Renal cortex interstitium (tissue), 15 donors: Measurements from ENCODE around the gene FMNL3. TPM values are rescaled to one million over a fixed set of nuclear protein-coding genes. Genes with fewer than 3 reads are reported as not detected.
A peak's percentile ranks its signal among the peaks of the same experiment; 100 is the strongest.
"Not testable (repeated sequence)": the region's sequence is repeated elsewhere in the genome, so short reads cannot be mapped to it uniquely, and the experiment has no call there.

ENCODE experiments used
- DNase-seq, 11 donors: peaks; one replicate each; pipeline ENCODE4 v3.0.0-alpha.2; 2013; ENCODE audit warnings: low read depth in 9 of 11, low spot score in 4 of 11; ENCODE audit errors: extremely low read depth in 1 of 11
- long read RNA-seq, 16 experiments: transcript quantifications; one replicate each; lab custom pipeline, GENCODE V29; 2026
- polyA plus RNA-seq, 3 donors: library from polyadenylated mRNA; unstranded; fragments of 120-200 nt; gene quantifications; one replicate each; pipeline ENCODE4 v1.2.1, GENCODE V29; 2013; ENCODE audit not compliant: insufficient read length in 3 of 3

FMNL3 gene
- polyA plus RNA-seq = 10 to 100 TPM; 35.6 to 43.0 (median 35.7) TPM
- long read RNA-seq, donor 1, full-length matches to known transcripts = 1 of 7 reads
- long read RNA-seq, donor 1, partial matches to known transcripts = 6 of 7 reads
- long read RNA-seq, donor 1, other reads (novel, unspliced or antisense) = 0 of 7 reads
- long read RNA-seq, donor 2, partial matches to known transcripts = 241 of 338 reads
- long read RNA-seq, donor 2, other reads (novel, unspliced or antisense) = 97 of 338 reads
- long read RNA-seq, donor 3, partial matches to known transcripts = 10 of 10 reads
- long read RNA-seq, donor 3, other reads (novel, unspliced or antisense) = 0 of 10 reads
- long read RNA-seq, donor 4, full-length matches to known transcripts = 1 of 8 reads
- long read RNA-seq, donor 4, partial matches to known transcripts = 7 of 8 reads
- long read RNA-seq, donor 4, other reads (novel, unspliced or antisense) = 0 of 8 reads
- long read RNA-seq, donor 5 = 0 reads
- long read RNA-seq, donor 6, partial matches to known transcripts = 182 of 323 reads
- long read RNA-seq, donor 6, other reads (novel, unspliced or antisense) = 141 of 323 reads
- long read RNA-seq, donor 7, partial matches to known transcripts = 456 of 462 reads
- long read RNA-seq, donor 7, other reads (novel, unspliced or antisense) = 5 of 462 reads
- long read RNA-seq, donor 8, partial matches to known transcripts = 417 of 735 reads
- long read RNA-seq, donor 8, other reads (novel, unspliced or antisense) = 318 of 735 reads
- long read RNA-seq, donor 9, full-length matches to known transcripts = 1 of 10 reads
- long read RNA-seq, donor 9, partial matches to known transcripts = 9 of 10 reads
- long read RNA-seq, donor 9, other reads (novel, unspliced or antisense) = 0 of 10 reads
- long read RNA-seq, donor 10 = 0 reads
- long read RNA-seq, donor 11, partial matches to known transcripts = 8 of 8 reads
- long read RNA-seq, donor 11, other reads (novel, unspliced or antisense) = 0 of 8 reads
- long read RNA-seq, donor 12 = 0 reads
- long read RNA-seq, donor 13 = 0 reads
- long read RNA-seq, donor 14, partial matches to known transcripts = 1,766 of 1,780 reads
- long read RNA-seq, donor 14, other reads (novel, unspliced or antisense) = 14 of 1,780 reads
- long read RNA-seq, donor 15, partial matches to known transcripts = 9 of 9 reads
- long read RNA-seq, donor 15, other reads (novel, unspliced or antisense) = 0 of 9 reads
- long read RNA-seq, donor 16, full-length matches to known transcripts = 1 of 883 reads
- long read RNA-seq, donor 16, partial matches to known transcripts = 436 of 883 reads
- long read RNA-seq, donor 16, other reads (novel, unspliced or antisense) = 446 of 883 reads

GRCh38 chr12:49707128-49707811 is at the start of gene FMNL3:
Gene FMNL3 (minus strand): TSS chr12:49707405. CDS start chr12:49707180, 225 bp downstream.
- peak; percentile 85 to 97 (median 92) for DNase-seq

GRCh38 chr12:49750996-49751393 is 43.8 kb upstream of the FMNL3 start:
- DNase-seq = no peak

GRCh38 chr12:49750027-49750995 is 43.1 kb upstream of the FMNL3 start:
- no peak for DNase-seq

GRCh38 chr12:49748800-49749199 is 41.6 kb upstream of the FMNL3 start:
- no peak for DNase-seq

- DNase-seq = no peak
Measured at GRCh38 chr12:49748306-49748705, 41.1 kb upstream of the FMNL3 start.

GRCh38 chr12:49744363-49744885 is 37.2 kb upstream of the FMNL3 start:
- no peak for DNase-seq

GRCh38 chr12:49741882-49742620 is 34.8 kb upstream of the FMNL3 start:
- DNase-seq = peak; percentile 25 to 68 (median 44)

- peak; percentile 95 to 100 (median 99) for DNase-seq
Measured at GRCh38 chr12:49740930-49741881, 34.0 kb upstream of the FMNL3 start, which contains the start of gene TMBIM6. Gene TMBIM6 (plus strand): TSS chr12:49741557. CDS start chr12:49752494, 10,937 bp downstream.

- not testable (repeated sequence) for DNase-seq
Measured at GRCh38 chr12:49740277-49740676, 33.1 kb upstream of the FMNL3 start.

GRCh38 chr12:49738721-49739120 is 31.5 kb upstream of the FMNL3 start:
- not testable (repeated sequence) for DNase-seq

- DNase-seq = not testable (repeated sequence)
Measured at GRCh38 chr12:49734900-49735299, 27.7 kb upstream of the FMNL3 start.

- no peak for DNase-seq
Measured at GRCh38 chr12:49733219-49734017, 26.2 kb upstream of the FMNL3 start.

- no peak for DNase-seq
Measured at GRCh38 chr12:49730568-49731101, 23.4 kb upstream of the FMNL3 start.

- no peak for DNase-seq
Measured at GRCh38 chr12:49730050-49730449, 22.8 kb upstream of the FMNL3 start.
